ENCODE results near the gene PEPD. TPM values are rescaled to one million over a fixed set of nuclear protein-coding genes. Genes with fewer than 3 reads are reported as not detected.

Gene PEPD
- total RNA-seq, 1 experiment from 2014 or later = 116 TPM

DNA sequence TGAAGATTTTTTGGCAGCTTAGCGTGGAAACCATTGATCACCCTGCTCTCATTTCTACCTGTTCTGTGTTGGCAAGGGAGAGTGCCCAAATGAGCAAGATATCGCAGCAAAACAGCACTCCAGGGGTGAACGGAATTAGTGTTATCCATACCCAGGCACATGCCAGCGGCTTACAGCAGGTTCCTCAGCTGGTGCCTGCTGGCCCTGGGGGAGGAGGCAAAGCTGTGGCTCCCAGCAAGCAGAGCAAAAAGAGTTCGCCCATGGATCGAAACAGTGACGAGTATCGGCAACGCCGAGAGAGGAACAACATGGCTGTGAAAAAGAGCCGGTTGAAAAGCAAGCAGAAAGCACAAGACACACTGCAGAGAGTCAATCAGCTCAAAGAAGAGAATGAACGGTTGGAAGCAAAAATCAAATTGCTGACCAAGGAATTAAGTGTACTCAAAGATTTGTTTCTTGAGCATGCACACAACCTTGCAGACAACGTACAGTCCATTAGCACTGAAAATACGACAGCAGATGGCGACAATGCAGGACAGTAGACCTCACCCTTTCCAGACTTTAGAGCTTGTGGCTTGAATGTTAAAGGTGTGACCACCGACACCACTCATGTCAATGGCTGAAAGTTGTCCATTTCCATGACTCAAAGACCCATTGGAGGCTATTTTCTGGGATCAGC lies 142.3 kb downstream of the PEPD start:
- Histone ChIP-seq H3K9me3 (0 out of 2 replicates have a peak, but pooled peaks cover 3% of the 10 kb centered on the region), H3K4me1 (peaks cover 38% of the 10 kb centered on the region), H3K36me3 (ENCODE audit: control insufficient read depth, insufficient read depth, low read length) (peaks cover 6% of the 10 kb centered on the region), H3K4me3 (ENCODE audit: low read depth, low read length) (no peak overlapping the region), H3K27me3 (replicated peaks; ENCODE audit: control insufficient read depth, insufficient read depth, low read length) (no peaks in the 10 kb centered on the region)
- Mint-ChIP-seq H3K4me1 (ENCODE audit: low read depth, unreplicated experiment) (peaks cover 51% of the 10 kb centered on the region), H3K36me3 (ENCODE audit: insufficient read depth, unreplicated experiment) (peaks cover 86% of the 10 kb centered on the region), H3K4me3 (ENCODE audit: unreplicated experiment) (no peak overlapping the region), H3K27me3 (ENCODE audit: insufficient read depth, unreplicated experiment) (no peaks in the 10 kb centered on the region), H3K27ac (ENCODE audit: unreplicated experiment) (peak overlapping the region; percentile 24), H3K9me3 (ENCODE audit: unreplicated experiment) (no peaks in the 10 kb centered on the region)
- ChIA-PET CTCF (no interaction called here), POLR2A (interaction anchor here (0.7 kb wide), 1 partner anchor 77 kb away, joined by 5 read pairs; the partner anchor contains the start of gene CEBPA)
- intact Hi-C loops (cut with micrococcal nuclease; ENCODE audit: unreplicated experiment) = no loop called here
- TF ChIP-seq, protein P1, sequence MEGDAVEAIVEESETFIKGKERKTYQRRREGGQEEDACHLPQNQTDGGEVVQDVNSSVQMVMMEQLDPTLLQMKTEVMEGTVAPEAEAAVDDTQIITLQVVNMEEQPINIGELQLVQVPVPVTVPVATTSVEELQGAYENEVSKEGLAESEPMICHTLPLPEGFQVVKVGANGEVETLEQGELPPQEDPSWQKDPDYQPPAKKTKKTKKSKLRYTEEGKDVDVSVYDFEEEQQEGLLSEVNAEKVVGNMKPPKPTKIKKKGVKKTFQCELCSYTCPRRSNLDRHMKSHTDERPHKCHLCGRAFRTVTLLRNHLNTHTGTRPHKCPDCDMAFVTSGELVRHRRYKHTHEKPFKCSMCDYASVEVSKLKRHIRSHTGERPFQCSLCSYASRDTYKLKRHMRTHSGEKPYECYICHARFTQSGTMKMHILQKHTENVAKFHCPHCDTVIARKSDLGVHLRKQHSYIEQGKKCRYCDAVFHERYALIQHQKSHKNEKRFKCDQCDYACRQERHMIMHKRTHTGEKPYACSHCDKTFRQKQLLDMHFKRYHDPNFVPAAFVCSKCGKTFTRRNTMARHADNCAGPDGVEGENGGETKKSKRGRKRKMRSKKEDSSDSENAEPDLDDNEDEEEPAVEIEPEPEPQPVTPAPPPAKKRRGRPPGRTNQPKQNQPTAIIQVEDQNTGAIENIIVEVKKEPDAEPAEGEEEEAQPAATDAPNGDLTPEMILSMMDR (IDR thresholded peaks at IDR 0.05; ENCODE audit: insufficient read depth in 1 of 2, low read depth in 1 of 2, low read length in 1 of 2, severe bottlenecking in 1 of 2, unreplicated experiment in 1 of 2) = no peak
- BruUV-seq (replicated peaks) = no TSS peak
- peak in 1 of 2 experiments; percentile 11 for DNase-seq

DNA sequence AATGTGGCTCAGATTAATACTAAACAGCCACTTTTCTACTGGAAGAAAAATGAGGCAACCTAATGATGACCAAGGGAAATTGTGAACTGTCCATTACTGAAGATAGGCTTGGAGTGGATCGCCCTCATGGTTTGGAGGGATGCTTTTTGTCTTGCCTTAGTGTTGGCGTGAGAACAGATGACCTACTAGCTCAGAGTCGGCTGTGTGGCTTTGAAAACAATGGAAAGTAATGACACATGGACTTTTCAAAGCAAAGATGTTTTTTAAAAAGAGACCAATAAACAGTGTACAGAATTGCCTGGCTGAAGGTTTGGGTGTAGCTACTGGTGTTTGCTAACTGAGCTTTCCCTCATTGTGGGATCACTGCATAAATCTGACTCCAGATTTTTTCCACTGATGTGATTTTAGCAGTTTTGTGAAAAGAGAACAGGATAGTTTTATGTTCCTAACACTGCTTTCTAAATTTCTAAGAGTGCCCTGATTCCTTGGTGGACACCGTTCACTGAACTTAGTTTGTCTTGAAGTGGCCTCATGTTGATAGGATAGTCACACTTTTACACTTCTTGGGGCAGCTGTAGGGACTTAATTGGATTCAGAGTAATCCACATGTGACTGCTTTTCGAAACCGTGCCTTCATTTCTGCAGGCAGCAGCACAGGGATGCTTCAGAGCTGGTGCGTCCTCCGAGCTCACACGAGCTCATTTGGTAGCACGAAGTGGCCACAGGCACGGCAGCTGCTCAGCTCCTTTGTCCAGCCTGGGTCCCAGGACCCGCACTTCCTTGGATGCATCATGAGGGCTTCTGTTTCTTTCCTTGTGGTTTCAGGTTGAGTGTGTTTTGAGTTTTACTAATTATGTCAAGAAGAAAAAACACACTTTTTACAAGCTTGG lies 143.8 kb downstream of the PEPD start:
- DNase-seq = peak in 1 of 2 experiments; percentile 11
- H3K27me3 Mint-ChIP-seq (ENCODE audit: insufficient read depth, unreplicated experiment) = no peaks in the 10 kb centered on the region
- peak overlapping the region; percentile 24 for H3K27ac Mint-ChIP-seq (ENCODE audit: unreplicated experiment)
- intact Hi-C loops (cut with micrococcal nuclease; ENCODE audit: unreplicated experiment) = loop anchor here (2.0 kb wide), 1 partner anchor 45 kb away; no protein-coding TSS in a partner anchor
- no TSS peak for BruUV-seq (replicated peaks)
- Histone ChIP-seq H3K36me3 (ENCODE audit: control insufficient read depth, insufficient read depth, low read length) (peaks cover 3% of the 10 kb centered on the region), H3K9me3 (0 out of 2 replicates have a peak, but pooled peaks cover 3% of the 10 kb centered on the region), H3K4me3 (ENCODE audit: low read depth, low read length) (no peak overlapping the region), H3K27me3 (replicated peaks; ENCODE audit: control insufficient read depth, insufficient read depth, low read length) (no peaks in the 10 kb centered on the region), H3K4me1 (peaks cover 33% of the 10 kb centered on the region)
- TF ChIP-seq, protein P1 (IDR thresholded peaks at IDR 0.05; ENCODE audit: insufficient read depth in 1 of 2, low read depth in 1 of 2, low read length in 1 of 2, severe bottlenecking in 1 of 2, unreplicated experiment in 1 of 2) = no peak
- peaks cover 43% of the 10 kb centered on the region for H3K4me1 Mint-ChIP-seq (ENCODE audit: low read depth, unreplicated experiment)
- POLR2A ChIA-PET = interaction anchor here (0.6 kb wide), 2 partner anchors 75 to 202 kb away, joined by 3 read pairs; partner anchors contain the start of gene CEBPA
- CTCF ChIA-PET = no interaction called here
- H3K4me3 Mint-ChIP-seq (ENCODE audit: unreplicated experiment) = no peak overlapping the region
- no peaks in the 10 kb centered on the region for H3K9me3 Mint-ChIP-seq (ENCODE audit: unreplicated experiment)
- peaks cover 80% of the 10 kb centered on the region for H3K36me3 Mint-ChIP-seq (ENCODE audit: insufficient read depth, unreplicated experiment)

DNA sequence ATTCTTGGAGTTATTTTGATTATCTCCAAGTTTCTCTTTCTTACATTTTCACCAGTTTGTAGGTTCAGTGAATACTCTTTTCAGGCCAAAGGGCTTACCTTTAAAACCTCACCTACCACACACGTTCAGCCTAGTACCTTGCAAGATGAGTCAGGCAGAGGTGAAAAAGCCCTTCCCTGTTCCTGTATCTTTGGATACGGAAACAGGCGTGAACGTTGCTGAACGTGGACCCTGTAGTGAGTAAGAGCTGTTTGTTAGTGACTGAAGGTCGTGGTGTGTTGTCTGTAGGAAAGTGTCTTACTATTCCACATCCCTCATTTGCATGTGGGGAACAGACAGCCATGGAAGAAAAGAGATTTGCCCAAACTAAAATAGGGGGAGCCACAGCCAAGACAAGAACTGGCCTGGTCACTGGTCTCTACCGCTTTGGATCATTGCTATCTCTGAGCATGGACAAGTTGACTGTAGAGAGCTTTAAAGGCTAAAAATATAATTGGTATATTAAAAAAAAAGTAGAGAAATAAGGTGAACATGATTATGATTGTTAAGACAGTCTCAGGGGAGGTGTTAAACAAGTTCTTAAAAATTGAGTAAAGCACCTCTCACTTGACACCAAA lies 144.5 kb downstream of the PEPD start:
- Histone ChIP-seq H3K4me3 (ENCODE audit: low read depth, low read length) (no peak overlapping the region), H3K27me3 (replicated peaks; ENCODE audit: control insufficient read depth, insufficient read depth, low read length) (no peaks in the 10 kb centered on the region), H3K9me3 (0 out of 2 replicates have a peak, but pooled peaks cover 3% of the 10 kb centered on the region), H3K4me1 (peaks cover 33% of the 10 kb centered on the region), H3K36me3 (ENCODE audit: control insufficient read depth, insufficient read depth, low read length) (peaks cover 3% of the 10 kb centered on the region)
- intact Hi-C loops (cut with micrococcal nuclease; ENCODE audit: unreplicated experiment) = loop anchor here (2.0 kb wide), 1 partner anchor 44 kb away; no protein-coding TSS in a partner anchor
- peak overlapping the region; percentile 93 for H3K4me3 Mint-ChIP-seq (ENCODE audit: unreplicated experiment)
- H3K36me3 Mint-ChIP-seq (ENCODE audit: insufficient read depth, unreplicated experiment) = peaks cover 76% of the 10 kb centered on the region
- ChIA-PET CTCF (interaction anchor here (1.1 kb wide), 1 partner anchor 74 kb away, joined by 3 read pairs; no protein-coding TSS in a partner anchor), POLR2A (interaction anchor here (0.6 kb wide), 2 partner anchors 27 to 201 kb away, joined by 3 read pairs; no protein-coding TSS in a partner anchor)
- DNase-seq = no peak
- H3K27me3 Mint-ChIP-seq (ENCODE audit: insufficient read depth, unreplicated experiment) = no peaks in the 10 kb centered on the region
- H3K4me1 Mint-ChIP-seq (ENCODE audit: low read depth, unreplicated experiment) = peaks cover 41% of the 10 kb centered on the region
- peak overlapping the region; percentile 95 for H3K27ac Mint-ChIP-seq (ENCODE audit: unreplicated experiment)
- TF ChIP-seq, protein P1 (IDR thresholded peaks at IDR 0.05; ENCODE audit: insufficient read depth in 1 of 2, low read depth in 1 of 2, low read length in 1 of 2, severe bottlenecking in 1 of 2, unreplicated experiment in 1 of 2) = no peak
- no TSS peak for BruUV-seq (replicated peaks)
- H3K9me3 Mint-ChIP-seq (ENCODE audit: unreplicated experiment) = no peaks in the 10 kb centered on the region
